ENCODE data around the gene CROCC2.

CROCC2 gene

DNA sequence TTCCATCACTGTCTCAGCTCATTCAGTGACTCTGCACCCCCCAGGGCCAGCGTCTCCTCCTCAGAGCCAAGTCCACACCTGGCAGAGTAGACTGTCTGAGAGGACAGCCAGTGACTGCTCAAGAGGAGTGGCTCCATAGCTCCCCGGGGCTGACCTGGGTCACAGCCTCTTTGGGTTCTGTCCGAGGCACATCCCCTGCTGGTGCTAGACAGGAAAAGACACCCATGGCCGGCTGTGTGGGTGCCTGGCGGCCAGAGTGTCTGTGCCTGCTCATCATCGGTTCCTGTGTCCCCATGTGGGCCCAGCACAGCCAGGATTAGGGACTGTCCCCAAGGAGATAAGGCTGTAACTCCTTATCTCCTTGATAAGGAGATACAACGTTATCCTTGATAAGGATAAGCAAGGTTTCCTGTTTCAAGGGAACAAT lies 3.5 kb upstream of the CROCC2 start:
- intact Hi-C loops (cut with DNase I): no loop called here

DNA sequence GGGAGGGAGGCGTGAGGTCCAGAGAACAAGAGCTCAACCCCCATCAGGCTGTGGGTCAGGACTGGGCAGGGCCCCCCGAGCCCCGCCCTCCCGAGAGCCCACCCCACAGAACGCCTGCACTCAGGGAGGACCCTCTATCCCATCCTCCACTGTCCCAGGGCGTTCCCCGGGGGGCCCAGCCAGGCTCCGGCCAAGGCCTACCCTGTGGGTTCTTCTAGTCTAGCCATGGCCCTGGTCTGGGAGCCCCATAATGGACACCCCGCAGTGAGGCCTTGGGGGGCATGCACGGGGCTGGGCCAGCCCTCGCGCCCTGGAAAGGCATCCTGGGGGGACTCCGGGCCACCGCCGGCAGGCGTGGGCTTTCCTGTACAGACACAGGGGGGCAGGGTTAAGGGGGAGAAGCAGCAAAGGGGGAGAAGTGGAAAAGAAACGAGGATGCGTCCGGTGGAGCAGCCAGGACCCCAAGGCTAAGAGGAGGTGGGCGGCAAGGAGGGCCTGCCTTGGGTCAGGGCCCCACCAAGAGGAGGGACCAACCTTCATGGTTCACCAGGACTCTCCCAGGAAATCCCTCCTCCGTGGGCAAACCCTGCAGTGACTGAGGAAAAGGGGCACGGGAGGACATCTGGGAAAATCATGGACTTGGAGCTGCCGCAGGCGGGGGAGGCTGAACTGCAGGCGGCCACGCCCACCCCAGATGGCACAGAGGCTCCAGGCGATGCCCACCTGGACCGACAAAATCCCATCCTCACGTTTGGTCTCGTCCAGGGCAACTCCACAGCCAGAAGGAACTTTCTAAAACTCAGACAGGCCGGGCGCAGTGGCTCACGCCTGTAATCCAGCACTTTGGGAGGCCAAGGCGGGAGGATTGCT lies 2.7 kb upstream of the CROCC2 start:
- DNase-seq: peak in 3 of 10 donors; percentile 53 to 64 (median 60)
- intact Hi-C loops (cut with DNase I): no loop called here

More for the DNA sequence above, 3.5 kb upstream of the CROCC2 start:
- DNase-seq: peak in 3 of 10 donors; percentile 57 to 60 (median 59)

DNA sequence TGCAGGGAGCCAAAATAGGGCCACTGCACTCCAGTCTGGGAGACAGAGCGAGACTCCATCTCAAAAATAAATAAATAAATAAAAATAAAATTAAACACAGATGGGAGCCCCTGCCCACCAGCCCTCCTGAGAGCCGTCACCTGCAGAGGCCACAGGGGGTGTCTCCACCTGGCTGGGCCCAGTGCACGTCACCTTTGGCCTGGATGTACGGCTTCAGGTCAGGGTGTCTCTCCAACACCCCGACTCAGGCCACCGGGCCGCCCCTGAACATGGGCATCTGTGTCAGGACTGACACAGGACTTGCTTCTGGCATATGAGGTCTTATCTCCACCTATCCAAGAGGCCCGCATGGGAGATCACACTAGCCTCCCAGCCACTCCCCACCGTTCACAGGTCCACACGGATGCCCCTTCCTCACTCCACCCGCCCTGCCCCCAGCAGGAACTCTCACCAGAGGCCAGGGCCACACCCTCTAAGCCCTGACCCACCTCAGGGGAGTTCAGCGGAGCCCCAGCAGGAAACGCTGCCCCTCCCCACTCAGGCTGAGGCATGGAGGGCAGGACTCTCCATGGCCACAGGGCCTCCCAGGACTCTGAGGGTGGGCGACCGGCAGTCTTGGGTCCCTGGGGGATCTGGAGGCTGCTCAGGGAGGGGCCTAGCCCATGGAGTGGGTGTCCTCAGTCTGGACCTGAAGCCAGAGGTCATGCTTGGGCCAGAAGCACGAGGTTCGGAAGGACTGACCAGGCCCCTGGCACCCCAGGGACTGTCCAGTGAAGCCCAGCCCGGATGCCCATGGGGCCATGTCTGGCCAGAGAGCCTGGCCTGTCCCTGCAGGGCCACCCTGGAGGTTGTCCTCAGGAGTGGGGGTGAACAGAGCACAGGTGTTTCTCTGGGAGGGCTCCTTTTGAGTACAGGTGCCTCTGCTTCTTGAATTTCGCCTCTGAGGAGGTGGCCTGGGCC lies 1.6 kb upstream of the CROCC2 start:
- peak in 3 of 10 donors; percentile 68 to 79 (median 73) for DNase-seq
- intact Hi-C loops (cut with DNase I): no loop called here

DNA sequence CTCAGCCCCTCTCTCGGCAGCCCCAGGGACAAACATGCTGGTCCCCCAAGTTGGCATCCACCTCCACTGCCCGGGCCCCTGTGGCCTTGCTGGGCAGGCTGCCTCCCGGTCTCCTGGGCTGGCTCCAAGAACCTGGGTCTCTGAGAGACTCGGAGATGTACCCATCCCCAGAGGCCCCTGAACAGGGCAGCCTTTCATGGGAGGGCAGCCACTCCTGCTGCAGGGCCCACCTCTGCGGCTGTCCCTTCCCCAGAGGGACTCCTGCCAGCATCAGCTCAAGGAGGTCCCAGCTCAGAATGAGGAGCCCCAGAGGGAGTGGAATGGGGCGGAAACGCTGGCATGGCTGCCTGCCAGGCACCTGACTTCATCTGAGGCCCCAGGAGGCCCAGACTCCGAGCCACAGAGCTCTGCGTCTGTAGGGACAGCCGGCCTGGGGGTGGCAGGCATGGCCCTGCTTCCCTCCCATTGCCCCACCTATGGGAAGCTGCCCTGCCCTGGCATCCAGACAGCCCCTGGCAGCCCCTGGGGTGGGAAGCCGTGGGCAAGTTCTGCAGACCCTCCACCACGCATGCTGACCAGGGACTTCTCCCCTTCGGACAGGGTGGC lies 857 bp upstream of the CROCC2 start:
- peak in 3 of 10 donors; percentile 50 to 59 (median 58) for DNase-seq
- intact Hi-C loops (cut with DNase I): no loop called here

DNA sequence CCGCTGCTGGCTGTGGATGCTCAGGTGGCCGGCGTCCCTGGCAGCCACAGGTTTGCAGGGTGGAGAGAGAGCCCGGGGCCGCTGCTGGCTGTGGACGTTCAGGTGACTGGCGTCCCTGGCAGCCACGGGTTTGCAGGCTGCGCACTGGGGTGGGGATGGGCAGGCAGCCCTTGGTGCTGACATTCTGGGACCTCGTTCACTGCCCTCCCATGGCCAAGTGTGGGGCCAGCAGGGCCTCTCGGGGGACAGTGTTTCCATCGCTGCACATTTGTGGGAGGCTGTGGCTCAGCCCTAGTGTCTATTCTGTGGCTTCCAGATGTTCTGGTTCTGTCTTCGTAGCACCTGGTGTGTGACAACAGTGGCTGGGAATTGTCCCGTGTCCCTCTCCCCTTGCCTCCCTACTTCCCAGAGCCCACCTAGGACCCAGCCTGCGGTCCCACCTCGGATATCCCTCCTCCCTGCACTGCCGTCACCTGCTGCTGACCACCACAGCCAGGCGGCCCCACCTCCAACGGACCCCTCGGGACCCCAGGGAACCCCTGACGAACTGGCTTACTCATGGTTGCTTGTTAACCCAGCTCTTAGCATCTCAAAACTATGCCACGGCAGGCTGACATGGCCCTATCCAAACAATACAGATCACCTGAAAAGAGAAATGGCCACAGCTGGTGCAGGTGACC lies 915 bp downstream of the CROCC2 start:
- intact Hi-C loops (cut with DNase I): no loop called here
- DNase-seq: peak in 3 of 10 donors; percentile 27 to 54 (median 53)

DNA sequence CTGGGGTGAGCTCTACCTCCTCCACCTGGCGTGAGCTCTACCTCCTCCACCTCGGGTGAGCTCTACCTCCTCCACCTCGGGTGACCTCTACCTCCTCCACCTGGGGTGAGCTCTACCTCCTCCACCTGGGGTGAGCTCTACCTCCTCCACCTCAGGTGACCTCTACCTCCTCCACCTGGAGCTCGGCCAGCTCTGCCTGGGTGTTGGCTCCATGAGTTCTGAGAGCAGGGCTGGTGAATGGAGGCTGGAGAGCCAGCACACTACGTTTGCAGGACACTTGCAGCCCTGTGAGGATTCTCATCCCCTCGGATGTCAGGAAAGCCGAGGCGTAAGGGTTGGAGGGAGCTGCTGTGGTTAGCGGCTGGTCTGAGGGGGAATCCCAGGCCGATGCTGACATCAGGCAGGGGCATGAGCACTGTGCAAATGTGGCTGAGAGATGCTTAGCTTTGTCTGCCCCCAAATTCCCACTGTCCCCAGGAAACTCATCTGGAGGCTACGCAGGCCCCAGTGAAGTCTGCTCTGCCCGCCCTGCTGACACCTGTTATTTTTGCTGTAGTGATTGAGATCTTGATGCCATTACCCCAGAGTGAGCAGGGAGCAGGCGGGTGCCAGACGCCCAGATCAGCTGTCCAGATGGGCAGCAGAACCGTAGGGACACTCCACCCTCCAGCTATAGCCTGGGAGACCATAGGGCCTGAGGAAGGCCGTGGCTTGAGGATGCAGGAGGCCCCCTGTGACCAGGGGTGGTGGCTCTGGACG lies 3.3 kb downstream of the CROCC2 start:
- intact Hi-C loops (cut with DNase I): no loop called here
- no peak for DNase-seq

DNA sequence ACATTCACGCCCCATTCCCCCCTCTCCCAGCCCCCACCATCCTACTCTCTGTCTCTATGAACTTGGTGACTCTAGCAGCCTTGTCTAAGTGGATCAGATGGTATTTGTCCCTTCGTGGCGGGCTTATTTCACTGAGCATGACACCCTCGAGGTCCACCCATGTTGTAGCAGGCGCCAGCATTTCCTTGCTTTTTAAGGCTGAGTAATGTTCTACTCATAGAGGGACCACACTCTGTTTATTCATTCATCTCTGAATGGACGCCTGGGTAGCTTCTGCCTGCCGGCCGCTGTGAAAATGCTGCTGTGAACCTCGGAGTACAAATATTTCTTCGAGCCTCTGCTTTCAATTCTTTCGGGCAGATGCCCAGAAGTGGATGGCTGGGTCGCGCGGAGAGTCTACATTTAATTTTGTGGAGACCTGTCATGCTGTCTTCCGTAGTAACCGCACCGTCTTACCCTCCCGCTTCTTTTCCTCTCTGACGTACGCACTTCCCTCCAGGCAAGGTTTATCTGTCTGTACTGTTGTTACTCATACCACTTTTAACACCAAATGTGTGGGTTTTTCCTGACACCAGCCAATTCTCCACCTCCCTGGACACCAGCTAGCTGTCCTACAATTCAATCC lies 5.6 kb downstream of the CROCC2 start:
- intact Hi-C loops (cut with DNase I): no loop called here

DNA sequence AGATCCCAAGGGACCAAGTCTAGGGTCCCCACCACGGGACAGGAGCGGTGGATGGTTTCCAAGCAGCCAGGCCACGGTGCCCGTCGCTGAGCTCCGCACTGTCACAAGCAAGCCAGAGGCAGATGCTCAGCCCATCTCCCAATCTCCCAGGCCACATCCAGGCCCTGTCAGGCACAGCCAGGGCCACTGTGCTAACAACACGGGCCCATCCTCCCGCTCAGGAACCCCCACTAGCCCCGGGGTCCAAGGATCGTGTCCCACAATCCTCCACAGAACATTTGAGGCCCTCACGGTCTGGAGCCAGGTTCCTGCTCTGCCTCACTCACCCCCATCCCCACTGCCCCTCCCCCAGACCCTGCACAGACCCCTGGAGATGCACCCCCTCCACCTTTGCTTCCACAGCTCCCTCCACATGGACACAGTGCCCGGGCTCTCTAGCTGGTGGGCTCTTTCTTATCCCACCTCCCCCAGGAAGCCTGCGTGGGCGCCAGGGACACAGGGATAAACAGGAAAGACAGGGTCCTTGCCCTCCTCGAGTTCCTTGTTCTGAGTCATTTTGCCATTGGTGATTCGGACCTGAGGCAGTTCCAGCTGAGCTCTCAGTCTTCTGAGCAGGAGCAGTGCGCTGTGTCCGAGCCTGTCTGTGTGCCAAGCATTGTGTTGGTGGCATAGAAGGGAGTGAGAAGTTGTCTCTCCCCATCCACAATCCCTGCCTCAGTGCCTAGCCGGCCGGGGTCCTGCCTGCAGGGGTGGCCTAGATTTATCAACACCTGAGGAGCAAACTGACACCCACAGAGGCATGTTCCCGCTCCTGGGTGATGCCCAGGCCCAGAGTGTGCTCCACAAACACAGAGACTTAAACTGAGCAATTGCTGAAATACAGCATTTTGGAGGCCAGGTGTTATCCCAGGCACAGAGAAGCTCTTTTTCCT lies 7.0 kb downstream of the CROCC2 start:
- no peak for DNase-seq

More for the DNA sequence above, 5.6 kb downstream of the CROCC2 start:
- no peak for DNase-seq

DNA sequence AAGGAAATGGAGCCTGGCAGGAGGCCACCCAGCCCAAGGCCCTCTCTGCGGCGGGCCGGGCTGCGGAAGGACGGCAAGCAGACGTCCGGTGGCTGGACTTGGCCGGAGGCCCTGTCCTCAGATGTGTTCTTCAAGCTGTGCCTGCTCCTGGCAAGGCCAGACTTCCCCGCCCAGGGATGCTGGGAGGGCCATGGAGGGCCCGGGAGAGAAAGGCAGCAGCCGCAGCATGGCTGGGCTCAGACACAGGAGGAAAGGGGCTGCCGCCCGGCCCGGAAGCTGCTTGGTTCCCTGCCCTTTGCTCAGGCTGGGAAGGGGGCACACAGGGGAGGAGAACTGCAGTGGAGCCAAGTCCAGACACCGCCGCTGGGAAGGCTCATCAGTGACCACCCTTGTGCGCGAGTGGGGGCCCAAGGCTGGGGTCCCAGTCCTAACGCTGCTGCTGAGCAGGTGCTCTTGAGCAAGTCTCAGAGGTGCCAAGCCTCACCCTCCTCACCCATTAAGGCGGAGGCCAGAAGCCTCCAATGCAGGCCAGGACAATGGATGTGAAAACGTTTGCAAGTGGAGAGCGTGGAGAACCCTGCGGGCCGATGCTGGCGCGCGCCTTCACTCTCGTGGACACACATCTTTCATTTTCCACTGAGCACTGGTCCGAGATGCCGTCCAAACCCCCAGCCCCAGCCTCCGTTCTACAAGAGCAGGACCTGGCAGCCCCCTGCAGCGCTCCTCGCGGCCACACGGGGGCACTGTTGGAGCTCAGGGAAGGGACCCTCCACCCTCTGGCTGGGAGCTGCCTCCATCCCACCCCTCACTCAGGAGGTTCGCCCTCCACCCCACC lies 7.9 kb downstream of the CROCC2 start:
- DNase-seq: peak in 9 of 10 donors; percentile 36 to 91 (median 60)
- intact Hi-C loops (cut with DNase I): no loop called here

More for the DNA sequence above, 7.0 kb downstream of the CROCC2 start:
- intact Hi-C loops (cut with DNase I): no loop called here

DNA sequence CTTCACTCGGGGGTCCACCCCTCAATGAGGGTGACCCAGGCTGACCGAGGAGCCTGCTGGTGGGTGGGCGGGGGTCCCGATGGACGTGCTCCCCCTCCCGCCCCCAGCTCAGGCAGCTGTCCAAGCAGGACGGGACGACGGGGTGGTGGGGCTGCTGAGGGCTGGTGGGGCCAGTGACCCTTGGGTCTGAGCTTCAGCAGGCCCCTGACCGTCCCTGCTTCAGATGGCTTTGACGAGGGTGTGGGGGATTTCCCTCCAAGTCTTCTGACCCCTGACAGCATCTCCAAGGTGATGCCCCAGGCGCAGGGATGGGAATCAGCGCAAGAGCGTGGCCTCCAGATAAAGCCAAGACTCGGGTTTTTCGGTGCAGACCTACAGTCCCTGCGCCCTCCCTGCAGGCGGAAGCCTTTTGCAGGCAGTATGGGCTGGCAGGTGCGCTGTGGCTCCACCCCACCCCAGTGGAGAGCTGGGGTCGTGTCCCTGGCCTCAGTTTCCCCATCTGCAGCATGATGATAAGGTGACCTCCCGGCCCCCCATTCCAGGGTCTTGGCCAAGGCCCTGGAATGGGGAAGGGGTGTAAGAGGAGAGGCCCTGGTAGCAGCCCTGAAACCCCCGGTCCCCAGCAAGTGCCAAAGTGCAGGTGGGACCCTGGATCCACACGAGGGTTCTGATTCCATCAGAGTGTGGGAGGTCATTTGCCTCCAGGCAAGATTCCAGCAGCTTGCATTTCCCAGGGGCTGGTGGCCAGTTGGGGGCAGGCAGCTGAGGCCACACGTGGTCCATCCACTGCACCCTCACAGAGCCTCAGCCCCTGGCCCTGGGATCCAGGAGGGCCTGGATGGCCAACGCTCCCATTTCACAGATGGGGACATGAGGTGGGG lies 8.7 kb downstream of the CROCC2 start:
- intact Hi-C loops (cut with DNase I): no loop called here
- DNase-seq: peak in 4 of 10 donors; percentile 9 to 75 (median 62)

DNA sequence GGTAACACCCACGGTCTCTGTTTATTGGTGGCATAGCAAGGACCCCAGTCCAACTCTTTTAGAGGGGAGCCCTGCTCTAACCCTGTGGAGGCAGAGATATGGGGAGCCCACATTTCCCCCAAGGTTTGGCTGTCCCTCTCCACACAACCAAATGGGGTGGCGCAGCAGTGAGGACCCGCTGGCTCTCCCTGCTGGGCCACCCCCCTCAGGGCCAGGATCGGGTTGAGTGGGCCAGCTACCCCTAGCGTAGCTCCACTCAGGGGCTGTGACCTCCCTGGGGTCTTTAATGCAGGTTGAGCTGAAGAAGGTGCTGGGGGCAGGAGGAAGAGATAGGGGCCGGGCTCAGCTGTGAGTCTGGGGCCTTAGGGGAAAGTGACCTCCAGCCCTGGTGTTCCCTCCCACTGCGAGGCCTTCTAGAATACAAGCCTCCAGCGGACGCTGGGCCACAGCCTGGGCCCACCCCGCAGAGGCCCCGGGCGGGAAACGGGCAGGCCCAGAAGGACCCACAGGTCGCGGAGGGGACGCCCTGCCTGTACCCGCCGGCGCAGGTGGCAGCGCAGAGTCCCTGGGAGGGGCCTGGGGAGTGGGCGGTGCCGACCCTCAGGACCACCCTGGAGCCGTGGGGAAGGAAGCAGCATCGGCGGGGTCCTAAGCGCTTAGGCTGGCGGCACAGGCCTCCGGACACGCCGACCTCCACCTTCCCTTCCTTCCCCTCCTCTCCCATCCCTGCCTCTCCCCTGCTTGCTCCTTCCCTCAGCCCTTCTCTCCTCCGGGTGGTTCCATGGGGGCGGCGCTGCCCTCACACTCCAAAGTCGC lies 9.6 kb downstream of the CROCC2 start:
- DNase-seq: peak in 4 of 10 donors; percentile 15 to 80 (median 52)
- intact Hi-C loops (cut with DNase I): no loop called here

DNA sequence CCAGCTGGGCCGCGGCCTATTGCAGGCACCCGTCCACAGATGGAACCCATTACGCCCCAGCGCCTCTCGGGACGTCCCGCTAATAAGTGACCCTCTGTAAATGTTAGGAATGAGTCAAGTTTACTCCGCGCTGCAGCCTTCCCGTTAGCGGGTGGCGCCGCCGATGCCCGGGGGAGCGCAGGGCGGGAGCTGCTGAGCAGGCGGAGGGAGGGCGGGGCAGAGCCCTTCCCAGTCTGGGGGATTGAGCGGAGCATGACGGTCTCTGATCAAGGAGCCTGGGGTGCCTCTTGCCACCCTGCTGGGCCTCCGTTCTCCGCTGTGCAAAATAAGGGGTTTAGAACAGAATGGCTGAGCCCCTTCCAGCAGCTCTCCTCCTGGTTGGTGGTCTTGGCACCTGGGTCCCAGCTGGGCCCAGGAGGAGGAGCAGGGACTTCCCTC lies 10.5 kb downstream of the CROCC2 start:
- intact Hi-C loops (cut with DNase I): no loop called here
- peak in 4 of 10 donors; percentile 19 to 83 (median 70) for DNase-seq

DNA sequence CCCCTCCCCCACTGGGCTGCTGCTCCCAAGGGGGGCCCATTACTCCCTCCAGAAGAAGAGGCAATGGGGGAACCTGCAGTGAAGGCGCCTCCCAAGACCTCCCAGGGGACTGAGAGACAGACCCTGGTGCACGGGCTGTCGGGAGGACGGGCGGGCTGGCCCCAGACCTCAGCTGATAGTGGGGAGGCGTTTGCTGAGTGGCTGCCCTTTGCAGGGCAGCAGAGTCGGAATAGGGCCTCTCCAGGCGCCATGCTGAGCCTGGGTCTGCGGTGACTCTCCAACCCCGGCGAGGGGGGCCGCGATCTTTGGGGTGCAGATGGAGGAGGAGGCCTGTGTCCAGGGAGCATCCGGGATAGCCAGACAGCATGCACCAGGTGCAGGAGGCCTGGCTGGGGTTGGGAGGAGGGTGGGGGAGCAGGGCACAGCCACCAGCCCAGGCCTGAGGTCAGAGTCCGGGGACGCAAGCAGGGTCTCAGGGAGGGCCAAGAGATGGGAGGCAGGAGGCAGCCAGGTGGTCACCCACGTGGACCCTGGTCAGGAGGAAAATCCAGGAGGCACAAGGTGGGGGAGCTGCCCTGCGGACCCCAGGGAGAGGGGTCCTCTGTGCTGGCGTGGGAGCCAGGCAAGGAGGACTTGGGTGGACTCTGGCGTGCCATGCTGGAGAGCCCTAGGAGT lies 11.0 kb downstream of the CROCC2 start:
- intact Hi-C loops (cut with DNase I): no loop called here
- DNase-seq: peak in 5 of 10 donors; percentile 2 to 81 (median 35)

DNA sequence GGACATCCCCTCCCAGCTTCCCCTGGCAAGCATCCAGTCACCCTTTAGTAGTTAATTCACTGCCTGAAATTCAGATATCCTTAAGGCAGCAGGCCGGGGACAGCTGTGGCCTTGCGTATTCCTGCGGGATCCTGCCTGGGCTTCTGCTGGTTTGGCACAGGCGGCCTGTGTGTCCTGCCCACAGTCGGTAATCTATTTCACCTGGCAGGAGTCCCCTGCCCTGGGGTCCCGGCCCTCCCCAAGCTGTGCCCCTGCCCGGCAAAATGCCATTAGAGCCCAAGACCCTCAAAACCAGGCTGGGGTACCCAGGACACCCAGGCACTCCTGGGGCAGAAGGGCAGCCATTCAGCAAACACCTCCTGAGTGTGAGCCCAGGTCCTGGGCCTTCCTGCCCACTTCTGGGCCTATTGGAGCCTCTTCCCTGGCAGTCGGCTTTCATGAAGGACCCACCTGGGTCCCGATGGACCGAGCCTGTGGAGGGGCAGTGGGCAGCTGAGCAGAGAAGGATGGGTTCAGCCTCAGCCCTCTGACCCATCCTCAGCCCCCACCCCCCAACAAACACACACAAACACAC lies 11.6 kb downstream of the CROCC2 start:
- intact Hi-C loops (cut with DNase I): no loop called here
- peak in 6 of 10 donors; percentile 4 to 78 (median 20) for DNase-seq
